ENCODE data around the gene XDH.

Gene XDH

GRCh38 chr2:31402388-31402787 lies 12.2 kb downstream of the XDH start:
- H3K4me3 ChIP-seq (ENCODE audit: low read depth in 1 of 2, low read length in 2 of 2): no peak overlapping the region
- H3K9me3 ChIP-seq (ENCODE audit: control insufficient read depth in 1 of 2, low read length in 2 of 2): no peaks in the 10 kb centered on the region
- no peaks in the 10 kb centered on the region for H3K36me3 ChIP-seq (ENCODE audit: control insufficient read depth in 1 of 2, insufficient read depth in 2 of 2, low read length in 2 of 2)
- no peaks in the 10 kb centered on the region for H3K27me3 ChIP-seq (ENCODE audit: low read depth, low read length)
- no peaks in the 10 kb centered on the region for H3K4me1 ChIP-seq (ENCODE audit: control insufficient read depth in 1 of 2, insufficient read depth in 2 of 2, low read length in 2 of 2)
- H3K27ac ChIP-seq (ENCODE audit: low read length): no peak overlapping the region

GRCh38 chr2:31401580-31401979 lies 13.0 kb downstream of the XDH start:
- Histone ChIP-seq H3K4me1 (ENCODE audit: control insufficient read depth in 1 of 2, insufficient read depth in 2 of 2, low read length in 2 of 2) (no peaks in the 10 kb centered on the region), H3K36me3 (ENCODE audit: control insufficient read depth in 1 of 2, insufficient read depth in 2 of 2, low read length in 2 of 2) (no peaks in the 10 kb centered on the region), H3K27ac (ENCODE audit: low read length) (no peak overlapping the region), H3K9me3 (ENCODE audit: control insufficient read depth in 1 of 2, low read length in 2 of 2) (no peaks in the 10 kb centered on the region), H3K27me3 (ENCODE audit: low read depth, low read length) (no peaks in the 10 kb centered on the region), H3K4me3 (ENCODE audit: low read depth in 1 of 2, low read length in 2 of 2) (no peak overlapping the region)

GRCh38 chr2:31398881-31399280 lies 15.7 kb downstream of the XDH start:
- no peak overlapping the region for H3K27ac ChIP-seq (ENCODE audit: low read length)
- no peak overlapping the region for H3K4me3 ChIP-seq (ENCODE audit: low read depth in 1 of 2, low read length in 2 of 2)
- H3K4me1 ChIP-seq (ENCODE audit: control insufficient read depth in 1 of 2, insufficient read depth in 2 of 2, low read length in 2 of 2): no peaks in the 10 kb centered on the region
- no peaks in the 10 kb centered on the region for H3K9me3 ChIP-seq (ENCODE audit: control insufficient read depth in 1 of 2, low read length in 2 of 2)
- no peaks in the 10 kb centered on the region for H3K36me3 ChIP-seq (ENCODE audit: control insufficient read depth in 1 of 2, insufficient read depth in 2 of 2, low read length in 2 of 2)
- H3K27me3 ChIP-seq (ENCODE audit: low read depth, low read length): no peaks in the 10 kb centered on the region

GRCh38 chr2:31397094-31397493 lies 17.4 kb downstream of the XDH start:
- Histone ChIP-seq H3K36me3 (ENCODE audit: control insufficient read depth in 1 of 2, insufficient read depth in 2 of 2, low read length in 2 of 2) (no peaks in the 10 kb centered on the region), H3K4me1 (ENCODE audit: control insufficient read depth in 1 of 2, insufficient read depth in 2 of 2, low read length in 2 of 2) (no peaks in the 10 kb centered on the region), H3K27me3 (ENCODE audit: low read depth, low read length) (no peaks in the 10 kb centered on the region), H3K4me3 (ENCODE audit: low read depth in 1 of 2, low read length in 2 of 2) (no peak overlapping the region), H3K9me3 (ENCODE audit: control insufficient read depth in 1 of 2, low read length in 2 of 2) (no peaks in the 10 kb centered on the region), H3K27ac (ENCODE audit: low read length) (no peak overlapping the region)

GRCh38 chr2:31390324-31390723 lies 24.2 kb downstream of the XDH start:
- H3K4me3 ChIP-seq (ENCODE audit: low read depth in 1 of 2, low read length in 2 of 2): no peak overlapping the region
- H3K9me3 ChIP-seq (ENCODE audit: control insufficient read depth in 1 of 2, low read length in 2 of 2): no peaks in the 10 kb centered on the region
- no peak overlapping the region for H3K27ac ChIP-seq (ENCODE audit: low read length)
- no peaks in the 10 kb centered on the region for H3K4me1 ChIP-seq (ENCODE audit: control insufficient read depth in 1 of 2, insufficient read depth in 2 of 2, low read length in 2 of 2)
- no peaks in the 10 kb centered on the region for H3K27me3 ChIP-seq (ENCODE audit: low read depth, low read length)
- no peaks in the 10 kb centered on the region for H3K36me3 ChIP-seq (ENCODE audit: control insufficient read depth in 1 of 2, insufficient read depth in 2 of 2, low read length in 2 of 2)

GRCh38 chr2:31388736-31389135 lies 25.8 kb downstream of the XDH start:
- no peaks in the 10 kb centered on the region for H3K9me3 ChIP-seq (ENCODE audit: control insufficient read depth in 1 of 2, low read length in 2 of 2)
- H3K27me3 ChIP-seq (ENCODE audit: low read depth, low read length): no peaks in the 10 kb centered on the region
- no peak overlapping the region for H3K4me3 ChIP-seq (ENCODE audit: low read depth in 1 of 2, low read length in 2 of 2)
- H3K27ac ChIP-seq (ENCODE audit: low read length): no peak overlapping the region
- no peaks in the 10 kb centered on the region for H3K4me1 ChIP-seq (ENCODE audit: control insufficient read depth in 1 of 2, insufficient read depth in 2 of 2, low read length in 2 of 2)
- H3K36me3 ChIP-seq (ENCODE audit: control insufficient read depth in 1 of 2, insufficient read depth in 2 of 2, low read length in 2 of 2): peaks cover 0 to 3% of the 10 kb centered on the region in 2 donors

- no peaks in the 10 kb centered on the region for H3K4me1 ChIP-seq (ENCODE audit: control insufficient read depth in 1 of 2, insufficient read depth in 2 of 2, low read length in 2 of 2)
- peaks cover 0 to 3% of the 10 kb centered on the region in 2 donors for H3K36me3 ChIP-seq (ENCODE audit: control insufficient read depth in 1 of 2, insufficient read depth in 2 of 2, low read length in 2 of 2)
- no peaks in the 10 kb centered on the region for H3K9me3 ChIP-seq (ENCODE audit: control insufficient read depth in 1 of 2, low read length in 2 of 2)
- no peak overlapping the region for H3K4me3 ChIP-seq (ENCODE audit: low read depth in 1 of 2, low read length in 2 of 2)
- no peaks in the 10 kb centered on the region for H3K27me3 ChIP-seq (ENCODE audit: low read depth, low read length)
- no peak overlapping the region for H3K27ac ChIP-seq (ENCODE audit: low read length)
Observed at GRCh38 chr2:31387850-31388249, 26.7 kb downstream of the XDH start.

GRCh38 chr2:31386648-31387047 lies 27.9 kb downstream of the XDH start:
- no peak overlapping the region for H3K27ac ChIP-seq (ENCODE audit: low read length)
- H3K36me3 ChIP-seq (ENCODE audit: control insufficient read depth in 1 of 2, insufficient read depth in 2 of 2, low read length in 2 of 2): peaks cover 0 to 3% of the 10 kb centered on the region in 2 donors

GRCh38 chr2:31386172-31386571 lies 28.4 kb downstream of the XDH start:
- H3K27me3 ChIP-seq (ENCODE audit: low read depth, low read length): no peaks in the 10 kb centered on the region
- no peaks in the 10 kb centered on the region for H3K9me3 ChIP-seq (ENCODE audit: control insufficient read depth in 1 of 2, low read length in 2 of 2)
- H3K4me1 ChIP-seq (ENCODE audit: control insufficient read depth in 1 of 2, insufficient read depth in 2 of 2, low read length in 2 of 2): no peaks in the 10 kb centered on the region
- H3K4me3 ChIP-seq (ENCODE audit: low read depth in 1 of 2, low read length in 2 of 2): no peak overlapping the region
- peaks cover 0 to 3% of the 10 kb centered on the region in 2 donors for H3K36me3 ChIP-seq (ENCODE audit: control insufficient read depth in 1 of 2, insufficient read depth in 2 of 2, low read length in 2 of 2)
- no peak overlapping the region for H3K27ac ChIP-seq (ENCODE audit: low read length)

More at GRCh38 chr2:31386648-31387047, 27.9 kb downstream of the XDH start:
- Histone ChIP-seq H3K27me3 (ENCODE audit: low read depth, low read length) (no peaks in the 10 kb centered on the region), H3K4me1 (ENCODE audit: control insufficient read depth in 1 of 2, insufficient read depth in 2 of 2, low read length in 2 of 2) (no peaks in the 10 kb centered on the region), H3K4me3 (ENCODE audit: low read depth in 1 of 2, low read length in 2 of 2) (no peak overlapping the region), H3K9me3 (ENCODE audit: control insufficient read depth in 1 of 2, low read length in 2 of 2) (no peaks in the 10 kb centered on the region)

GRCh38 chr2:31384771-31385276 lies 29.7 kb downstream of the XDH start:
- Histone ChIP-seq H3K4me3 (ENCODE audit: low read depth in 1 of 2, low read length in 2 of 2) (no peak overlapping the region), H3K9me3 (ENCODE audit: control insufficient read depth in 1 of 2, low read length in 2 of 2) (no peaks in the 10 kb centered on the region), H3K36me3 (ENCODE audit: control insufficient read depth in 1 of 2, insufficient read depth in 2 of 2, low read length in 2 of 2) (peaks cover 0 to 3% of the 10 kb centered on the region in 2 donors), H3K4me1 (ENCODE audit: control insufficient read depth in 1 of 2, insufficient read depth in 2 of 2, low read length in 2 of 2) (no peaks in the 10 kb centered on the region), H3K27ac (ENCODE audit: low read length) (no peak overlapping the region), H3K27me3 (ENCODE audit: low read depth, low read length) (no peaks in the 10 kb centered on the region)

- H3K27me3 ChIP-seq (ENCODE audit: low read depth, low read length): no peaks in the 10 kb centered on the region
- H3K4me1 ChIP-seq (ENCODE audit: control insufficient read depth in 1 of 2, insufficient read depth in 2 of 2, low read length in 2 of 2): no peaks in the 10 kb centered on the region
- H3K36me3 ChIP-seq (ENCODE audit: control insufficient read depth in 1 of 2, insufficient read depth in 2 of 2, low read length in 2 of 2): peaks cover 0 to 3% of the 10 kb centered on the region in 2 donors
- no peak overlapping the region for H3K4me3 ChIP-seq (ENCODE audit: low read depth in 1 of 2, low read length in 2 of 2)
- H3K27ac ChIP-seq (ENCODE audit: low read length): no peak overlapping the region
- H3K9me3 ChIP-seq (ENCODE audit: control insufficient read depth in 1 of 2, low read length in 2 of 2): no peaks in the 10 kb centered on the region
Observed at GRCh38 chr2:31384351-31384750, 30.2 kb downstream of the XDH start.

- no peak overlapping the region for H3K4me3 ChIP-seq (ENCODE audit: low read depth in 1 of 2, low read length in 2 of 2)
- no peaks in the 10 kb centered on the region for H3K9me3 ChIP-seq (ENCODE audit: control insufficient read depth in 1 of 2, low read length in 2 of 2)
- no peak overlapping the region for H3K27ac ChIP-seq (ENCODE audit: low read length)
- no peaks in the 10 kb centered on the region for H3K4me1 ChIP-seq (ENCODE audit: control insufficient read depth in 1 of 2, insufficient read depth in 2 of 2, low read length in 2 of 2)
- peaks cover 0 to 3% of the 10 kb centered on the region in 2 donors for H3K36me3 ChIP-seq (ENCODE audit: control insufficient read depth in 1 of 2, insufficient read depth in 2 of 2, low read length in 2 of 2)
- no peaks in the 10 kb centered on the region for H3K27me3 ChIP-seq (ENCODE audit: low read depth, low read length)
Observed at GRCh38 chr2:31383471-31384153, 30.9 kb downstream of the XDH start.

All from muscle layer of duodenum (tissue), 2 donors.